GM12891 (cell line): ENCODE results near the gene KCNIP4.

Source experiments
- DNase-seq: peaks from one replicate; pipeline ENCODE4 v3.0.0; 2011; ENCODE audit warnings: low spot score; ENCODE audit not compliant: insufficient read length
- FAIRE-seq: peaks from 2 replicates; lab custom pipeline; 2011; peaks lifted over from hg19 to GRCh38; lab: Jason Lieb, UNC
- PAX5 ChIP-seq: IDR thresholded peaks from 2 replicates; pipeline ENCODE4 v1.6.1; 2011; ENCODE audit warnings: low read length, moderate library complexity, mild to moderate bottlenecking; ENCODE audit not compliant: insufficient read depth, severe bottlenecking
- POLR2A ChIP-seq: IDR thresholded peaks from 2 replicates; pipeline ENCODE4 v1.6.1; 2011; ENCODE audit warnings: low read depth, low read length, control low read depth
- POLR2AphosphoS5 ChIP-seq: IDR thresholded peaks from 2 replicates; pipeline ENCODE4 v1.6.1; 2011; ENCODE audit warnings: low read depth, low read length, control low read depth
- POU2F2 ChIP-seq: IDR thresholded peaks from 2 replicates; pipeline ENCODE4 v1.6.1; 2011; ENCODE audit warnings: low read depth, mild to moderate bottlenecking, control low read depth, low read length, moderate library complexity
- SPI1 ChIP-seq: IDR thresholded peaks from 2 replicates; pipeline ENCODE4 v1.6.1; 2011; ENCODE audit warnings: low read depth, low read length, control low read depth
- TAF1 ChIP-seq: IDR thresholded peaks from 2 replicates; pipeline ENCODE4 v1.6.1; 2011; ENCODE audit warnings: low read depth, low read length, control low read depth

Gene KCNIP4

GRCh38 chr4:21742326-21742725 lies 206.2 kb downstream of the KCNIP4 start:
- TF ChIP-seq SPI1 (no peak), PAX5 (no peak), POLR2A (no peak), POU2F2 (no peak), POLR2AphosphoS5 (no peak), TAF1 (no peak)
- FAIRE-seq (no peak), DNase-seq (no peak)

GRCh38 chr4:21738821-21739220 lies 209.8 kb downstream of the KCNIP4 start:
- FAIRE-seq: no peak

DNA sequence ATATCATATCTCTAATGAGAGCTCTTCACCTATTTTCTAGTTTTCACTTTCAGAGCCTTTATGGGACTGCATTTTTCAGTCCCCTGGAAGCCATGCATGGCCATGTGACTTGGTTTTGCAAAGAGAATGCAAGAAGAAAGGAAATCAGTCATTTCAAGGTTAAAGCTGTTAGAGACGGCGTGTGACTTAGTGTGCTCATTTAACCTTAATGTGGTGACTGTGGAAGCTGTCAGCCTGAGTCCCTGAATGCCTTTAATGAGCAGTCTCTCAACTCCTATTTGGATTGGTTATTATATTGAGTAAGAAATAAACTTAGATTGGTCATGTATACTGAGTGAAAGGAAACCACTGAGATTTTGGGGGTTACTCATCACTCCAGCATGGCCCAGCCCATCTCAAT lies 212.7 kb downstream of the KCNIP4 start:
- DNase-seq (no peak), FAIRE-seq (no peak)
- TF ChIP-seq POLR2AphosphoS5 (no peak), POU2F2 (no peak), SPI1 (no peak), PAX5 (no peak), POLR2A (no peak), TAF1 (no peak)

More at GRCh38 chr4:21738821-21739220, 209.8 kb downstream of the KCNIP4 start:
- DNase-seq: no peak
- TF ChIP-seq POLR2A: no peak
- no peak for TF ChIP-seq TAF1
- TF ChIP-seq PAX5: no peak
- TF ChIP-seq SPI1: no peak
- TF ChIP-seq POU2F2: no peak
- no peak for TF ChIP-seq POLR2AphosphoS5

DNA sequence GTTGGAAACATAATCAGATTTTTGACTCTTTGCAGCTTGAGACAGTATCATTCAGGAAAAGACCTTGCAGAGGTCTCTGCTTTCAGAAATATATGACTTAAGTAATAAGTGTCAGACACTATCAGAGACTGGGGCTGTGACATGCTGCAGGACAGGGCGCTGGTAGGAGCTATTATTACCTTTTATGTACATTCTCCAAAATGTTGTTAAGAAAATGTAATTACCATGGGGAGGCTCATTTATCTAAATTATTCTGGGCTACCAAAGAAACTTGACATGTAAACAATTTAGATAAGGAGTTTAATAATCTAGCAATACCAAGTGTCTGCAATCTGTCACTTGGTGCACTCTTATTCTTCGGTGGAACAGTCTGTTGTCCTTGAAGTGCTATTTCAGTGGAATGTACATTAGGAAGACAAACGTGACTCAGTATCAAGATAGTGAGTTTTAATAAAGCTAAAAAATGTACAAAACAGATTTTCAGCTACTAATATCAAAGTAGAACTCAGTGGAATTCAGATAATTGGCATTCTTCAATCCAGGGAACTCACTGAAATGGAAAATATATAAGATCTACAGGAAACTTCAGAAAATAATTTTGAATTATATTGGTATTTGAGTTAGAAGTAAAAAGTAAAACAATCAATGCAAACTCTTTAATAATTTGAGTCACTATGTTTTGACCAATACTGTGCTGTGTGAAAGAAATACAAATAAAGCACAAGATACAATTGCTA lies 214.5 kb downstream of the KCNIP4 start:
- TF ChIP-seq POU2F2: no peak
- no peak for TF ChIP-seq POLR2AphosphoS5
- no peak for TF ChIP-seq POLR2A
- no peak for TF ChIP-seq SPI1
- no peak for TF ChIP-seq PAX5
- TF ChIP-seq TAF1: no peak
- DNase-seq (no peak), FAIRE-seq (no peak)

DNA sequence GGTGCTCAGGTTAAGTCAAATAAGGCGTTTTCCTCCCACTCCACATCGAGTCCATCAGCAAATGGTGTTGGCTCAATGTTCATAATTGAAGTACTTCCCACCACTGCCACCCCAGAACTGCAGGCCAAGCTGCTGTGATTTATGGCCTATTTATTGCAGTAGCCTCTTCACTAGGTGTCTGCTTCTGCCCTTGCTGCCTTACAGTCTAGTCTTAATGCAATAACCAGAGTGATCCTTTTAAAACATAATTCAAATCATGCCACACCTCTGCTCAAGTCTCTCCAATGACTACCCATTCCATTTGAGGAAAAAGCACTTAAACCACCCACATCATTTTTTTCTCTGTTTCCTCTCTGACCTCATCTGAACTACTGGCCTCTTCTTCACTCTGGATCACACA lies 220.3 kb downstream of the KCNIP4 start:
- no peak for DNase-seq
- TF ChIP-seq PAX5 (no peak), TAF1 (no peak), SPI1 (no peak), POU2F2 (no peak), POLR2A (no peak), POLR2AphosphoS5 (no peak)
- FAIRE-seq: no peak

- TF ChIP-seq PAX5: no peak
- no peak for TF ChIP-seq TAF1
- no peak for TF ChIP-seq POLR2AphosphoS5
- no peak for TF ChIP-seq POLR2A
- no peak for TF ChIP-seq POU2F2
- no peak for TF ChIP-seq SPI1
- FAIRE-seq (no peak), DNase-seq (no peak)
Observed at GRCh38 chr4:21726255-21726815, 222.2 kb downstream of the KCNIP4 start.

- FAIRE-seq (no peak), DNase-seq (no peak)
- TF ChIP-seq POLR2A (no peak), SPI1 (no peak), POLR2AphosphoS5 (no peak)
Observed at GRCh38 chr4:21722157-21722839, 226.3 kb downstream of the KCNIP4 start.

DNA sequence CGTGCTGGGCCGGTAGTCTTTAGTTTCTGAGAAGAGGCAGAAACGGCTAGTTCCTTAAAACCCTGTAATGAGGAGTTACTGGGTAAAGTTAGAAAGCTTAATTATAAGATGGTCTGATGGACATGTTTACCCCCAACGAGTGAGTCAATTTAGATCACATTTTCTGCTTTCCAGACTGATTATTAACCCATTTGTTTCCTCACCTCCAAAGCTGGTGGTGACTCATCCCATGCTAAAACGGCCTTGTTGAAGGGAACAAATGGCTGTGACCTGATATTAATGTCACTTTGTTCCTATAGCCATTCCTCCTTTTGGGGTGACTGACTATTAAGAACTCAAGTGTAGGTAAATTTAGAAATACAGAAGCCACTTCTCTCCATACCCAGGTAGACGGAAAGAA lies 232.0 kb downstream of the KCNIP4 start:
- FAIRE-seq: no peak
- TF ChIP-seq POLR2AphosphoS5 (no peak), PAX5 (no peak), POLR2A (no peak), TAF1 (no peak), SPI1 (no peak), POU2F2 (no peak)
- DNase-seq: no peak

- TF ChIP-seq PAX5 (no peak), TAF1 (no peak), POU2F2 (no peak), SPI1 (no peak), POLR2AphosphoS5 (no peak)
- FAIRE-seq (no peak), DNase-seq (no peak)
Observed at GRCh38 chr4:21710179-21710835, 238.3 kb downstream of the KCNIP4 start.

- FAIRE-seq (no peak), DNase-seq (no peak)
- TF ChIP-seq TAF1 (no peak), POU2F2 (no peak), PAX5 (no peak), POLR2AphosphoS5 (no peak), SPI1 (no peak), POLR2A (no peak)
Observed at GRCh38 chr4:21709761-21710160, 238.8 kb downstream of the KCNIP4 start.
